ENCODE data around the gene HTD2. TPM values are rescaled to one million over a fixed set of nuclear protein-coding genes. Genes with fewer than 3 reads are reported as not detected.

The HTD2 gene
- polyA plus RNA-seq (2012; rRNA removed): 3.0 and 5.2 TPM in 2 replicates
- polyA plus RNA-seq (2012; cell fraction: cytosol; rRNA removed): 5.1 and 6.3 TPM in 2 replicates
- polyA plus RNA-seq (2012; cell fraction: nucleus; rRNA removed): 3.1 and 3.7 TPM in 2 replicates

- H3K4me2 ChIP-seq: peak within 1 kb of the TSS; percentile 80
- POLR2A ChIA-PET: interaction anchor here (0.7 to 1.9 kb wide), 10 partner anchors 19 to 798 kb away, joined by 3 to 9 read pairs (median 3); partner anchors contain the start of gene PXK
- no peaks in the 10 kb centered on the region for H3K9me2 ChIP-seq
- no peaks in the 10 kb centered on the region for H3K9me3 ChIP-seq
- peaks cover 32% of the 10 kb centered on the region for H4K20me1 ChIP-seq (ENCODE audit: insufficient read depth)
- H3K4me3 ChIP-seq (ENCODE audit: low read depth in 2 of 2, low read length in 1 of 2): peak within 1 kb of the TSS; percentile 76 to 94
- H3K4me1 ChIP-seq (ENCODE audit: control insufficient read depth in 1 of 2, insufficient read depth in 2 of 2, low read depth in 1 of 2, low read length in 1 of 2): peaks cover 8 to 14% of the 10 kb centered on the region in 2 experiments; a peak in 3 of 4 replicates
- H3K9ac ChIP-seq: peak within 1 kb of the TSS; percentile 94
- no peaks in the 10 kb centered on the region; the same call in 1 of the 2 replicates for H3K27me3 ChIP-seq (ENCODE audit: insufficient read depth)
- peaks cover 46% of the 10 kb centered on the region for H3K79me2 ChIP-seq (ENCODE audit: insufficient read depth)
- H3K36me3 ChIP-seq (replicated peaks in 1 of 2; ENCODE audit: control insufficient read depth in 1 of 2, insufficient read depth in 2 of 2, low read length in 1 of 2): peaks cover 9 to 26% of the 10 kb centered on the region in 2 experiments
- peak within 1 kb of the TSS; percentile 91 for H2AFZ ChIP-seq (ENCODE audit: low read depth)
- peak within 1 kb of the TSS; percentile 93 to 94 for H3K27ac ChIP-seq (ENCODE audit: low read depth in 2 of 2, low read length in 1 of 2)
- WGBS (ENCODE audit: low lambda C conversion rate): 9% methylated on average over 37 of the region's 71 CpGs
- CTCF ChIA-PET: interaction anchor here (0.6 to 6.0 kb wide), 44 partner anchors 9 to 298 kb away, joined by 3 to 48 read pairs (median 5); partner anchors contain the start of genes ABHD6, FLNB, KCTD6 and PDHB
- peak; percentile 95 for DNase-seq
- H3F3A ChIP-seq (replicated peaks; ENCODE audit: insufficient read depth): peaks cover 1% of the 10 kb centered on the region
- TF ChIP-seq FOSL2 (IDR thresholded peaks at IDR 0.05; ENCODE audit: borderline replicate concordance, low read depth) (peak; percentile 30; the same call in 1 of the 2 replicates), ZBTB33 (IDR thresholded peaks at IDR 0.05; ENCODE audit: borderline replicate concordance, low read depth) (no peak; the same call in 1 of the 2 replicates), EP300 (IDR thresholded peaks at IDR 0.05; ENCODE audit: borderline replicate concordance in 1 of 2, low read depth in 1 of 2, low read length in 1 of 2) (no peak; a peak in 1 of 4 replicates), SIN3A (IDR thresholded peaks at IDR 0.05; ENCODE audit: borderline replicate concordance, low read depth, low read length) (peak; percentile 61; the same call in 1 of the 2 replicates), GATA2 (CRISPR knock-in tag; IDR thresholded peaks at IDR 0.05) (no peak), TAF1 (IDR thresholded peaks at IDR 0.05; ENCODE audit: borderline replicate concordance, low read depth, low read length) (peak; percentile 58), RXRA (IDR thresholded peaks at IDR 0.05; ENCODE audit: borderline replicate concordance, low read depth) (no peak), CTCF (IDR thresholded peaks at IDR 0.05) (peak; percentile 95), FOXJ3 (CRISPR knock-in tag; IDR thresholded peaks at IDR 0.05) (no peak), FOXM1 (IDR thresholded peaks at IDR 0.05; ENCODE audit: low read depth) (no peak), SMC3 (IDR thresholded peaks at IDR 0.05; ENCODE audit: low read depth, low read length) (peak; percentile 51), ELF1 (IDR thresholded peaks at IDR 0.05) (no peak; the same call in 1 of the 2 replicates), MAX (IDR thresholded peaks at IDR 0.05; ENCODE audit: low read depth) (peak; percentile 60), JUND (IDR thresholded peaks at IDR 0.05) (peak; percentile 31; the same call in 1 of the 2 replicates), TEAD4 (IDR thresholded peaks at IDR 0.05; ENCODE audit: borderline replicate concordance, insufficient read depth) (no peak), YY1 (IDR thresholded peaks at IDR 0.05; ENCODE audit: low read depth) (no peak), EZH2phosphoT487 (IDR thresholded peaks at IDR 0.05; ENCODE audit: borderline replicate concordance, low read depth) (no peak), RAD21 (IDR thresholded peaks at IDR 0.05; ENCODE audit: low read length) (peak; percentile 38), NFIC (IDR thresholded peaks at IDR 0.05; ENCODE audit: borderline replicate concordance) (no peak), RFX5 (IDR thresholded peaks at IDR 0.05; ENCODE audit: low read length) (no peak), RCOR1 (IDR thresholded peaks at IDR 0.05; ENCODE audit: low read length) (peak; percentile 61; the same call in 1 of the 2 replicates), REST (IDR thresholded peaks at IDR 0.05; ENCODE audit: low read depth, low read length) (peak; percentile 57; the same call in 1 of the 2 replicates), TCF12 (IDR thresholded peaks at IDR 0.05) (no peak; the same call in 1 of the 2 replicates), USF1 (IDR thresholded peaks at IDR 0.05; ENCODE audit: borderline replicate concordance, low read depth) (no peak)
Observed at GRCh38 chr3:58305882-58306711, at the start of gene HTD2, which contains the start of gene RPP14. HTD2 (plus strand) TSS chr3:58306520; CDS start chr3:58317614, 11,094 bp downstream. RPP14 (plus strand) TSS chr3:58306245; CDS start chr3:58310330, 4,085 bp downstream.
